ENCODE results near the gene ADAM22. TPM values are rescaled to one million over a fixed set of nuclear protein-coding genes. Genes with fewer than 3 reads are reported as not detected.

Gene ADAM22
- total and polyA plus RNA-seq, 2 of the 4 experiments (the other 2 are of a cell fraction), result 0.03 to 0.18 TPM

GRCh38 chr7:88001744-88002530, 67.9 kb downstream of the ADAM22 start:
- Histone ChIP-seq H4K5ac (ENCODE audit: low read depth, low read length) (no peak overlapping the region), H4K8ac (ENCODE audit: low read depth in 2 of 2, low read length in 2 of 2) (no peak overlapping the region), H2BK5ac (ENCODE audit: low read depth, low read length, poor library complexity, severe bottlenecking) (no peak overlapping the region), H3K4me2 (ENCODE audit: low read depth, low read length) (no peak overlapping the region), H4K20me1 (ENCODE audit: insufficient read depth, low read length) (no peaks in the 10 kb centered on the region), H2AK9ac (replicated peaks; ENCODE audit: low read depth, low read length, poor library complexity) (no peak overlapping the region), H2BK20ac (ENCODE audit: low read depth, low read length) (no peak overlapping the region), H3K79me1 (ENCODE audit: low read depth in 1 of 2, low read length in 2 of 2) (no peaks in the 10 kb centered on the region), H3K9me1 (ENCODE audit: insufficient read depth, low read length) (no peaks in the 10 kb centered on the region), H2AK5ac (ENCODE audit: low read depth, low read length) (no peak overlapping the region), H3K27me3 (ENCODE audit: control insufficient read depth, insufficient read depth, low read length) (no peaks in the 10 kb centered on the region), H4K91ac (ENCODE audit: insufficient read depth, low read depth, low read length) (no peak overlapping the region), H3K4me1 (ENCODE audit: control insufficient read depth, insufficient read depth, low read length) (no peaks in the 10 kb centered on the region), H2AFZ (replicated peaks; ENCODE audit: low read length, poor library complexity) (no peak overlapping the region), H3K23ac (ENCODE audit: low read depth, low read length) (no peak overlapping the region), H3K4me3 (ENCODE audit: insufficient read depth, low read depth, low read length) (no peak overlapping the region), H3K56ac (ENCODE audit: extremely low read depth, insufficient read depth, low read length) (no peak overlapping the region), H3K14ac (replicated peaks; ENCODE audit: low read depth, low read length) (no peak overlapping the region), H3K4ac (ENCODE audit: low read depth, low read length) (no peak overlapping the region), H3K18ac (ENCODE audit: low read depth, low read length) (no peak overlapping the region), H3K27ac (ENCODE audit: insufficient read depth, low read length) (no peak overlapping the region), H3K9ac (ENCODE audit: low read depth, low read length) (no peak overlapping the region), H3K9me3 (ENCODE audit: control insufficient read depth, insufficient read depth, low read length) (no peaks in the 10 kb centered on the region), H3K36me3 (ENCODE audit: control insufficient read depth, insufficient read depth, low read length) (no peaks in the 10 kb centered on the region), H2BK120ac (ENCODE audit: low read depth, low read length) (no peak overlapping the region), H2BK15ac (ENCODE audit: low read depth, low read length) (no peak overlapping the region)
- WGBS, 2 experiments (ENCODE audit: extremely low coverage in 2 of 2, insufficient read length in 1 of 2), result 89% methylated on average over 3 of the region's 6 CpGs; no CpG with 5 or more reads in 1 of the 2 experiments
- ChIA-PET POLR2A (ENCODE audit: unreplicated experiment) (no interaction called here), CTCF (no interaction called here)
- ATAC-seq (ENCODE audit: low read depth), result no peak
- intact Hi-C loops (cut with micrococcal nuclease), result no loop called here
- BruUV-seq (replicated peaks), result no TSS peak
- DNase-seq, result no peak
- dilution Hi-C loops (cut with HindIII; ENCODE audit: low sequenced_read_pairs, unreplicated experiment), result no loop called here
- no peak for TF ChIP-seq CTCF (conservative IDR thresholded peaks at IDR 0.05; ENCODE audit: low read depth, low read length)
- in situ Hi-C loops (cut with MboI; ENCODE audit: low sequenced_read_pairs), result no loop called here

Data from IMR-90 (cell line).